SJSA1 (cell line): ENCODE results near the gene PDGFC. TPM values are rescaled to one million over a fixed set of nuclear protein-coding genes. Genes with fewer than 3 reads are reported as not detected.

Source experiments
- DNase-seq, 2 experiments: peaks; one replicate each; pipeline ENCODE4 v3.0.0-alpha.2; 2015 to 2020; ENCODE audit warnings: low spot score in 2 of 2, low read depth in 1 of 2
- H3K27ac ChIP-seq: fragments of 250-450 bp; sonication (Bioruptor Pico); 2 replicates; pipeline ENCODE4 v1.5.1; 2020; ENCODE audit warnings: mild to moderate bottlenecking, moderate library complexity
- H3K27me3 ChIP-seq: fragments of 250-450 bp; sonication (Bioruptor Pico); replicated peaks from 2 replicates; pipeline ENCODE4 v1.5.1; 2020; ENCODE audit warnings: mild to moderate bottlenecking, moderate library complexity
- H3K36me3 ChIP-seq: fragments of 250-450 bp; sonication (Bioruptor Pico); 2 replicates; pipeline ENCODE4 v1.5.1; 2020; ENCODE audit warnings: mild to moderate bottlenecking
- H3K4me1 ChIP-seq: fragments of 250-450 bp; sonication (Bioruptor Pico); replicated peaks from 2 replicates; pipeline ENCODE4 v1.6.1; 2021; ENCODE audit warnings: mild to moderate bottlenecking
- H3K4me3 ChIP-seq: fragments of 250-450 bp; sonication (Bioruptor Pico); 2 replicates; pipeline ENCODE4 v1.5.1; 2020; ENCODE audit warnings: mild to moderate bottlenecking
- H3K9me3 ChIP-seq: fragments of 250-450 bp; sonication (Bioruptor Pico); replicated peaks from 2 replicates; pipeline ENCODE4 v1.5.1; 2020; ENCODE audit warnings: mild to moderate bottlenecking
- total RNA-seq: library from RNA; depleted of rRNA; stranded (reverse); fragments of >200 nt; shearing (Covaris generic); gene quantifications from 2 replicates; pipeline ENCODE4 v1.2.3, GENCODE V29; 2014

Gene PDGFC
- total RNA-seq, 1 experiment from 2014 or later = 63.0 TPM

DNA sequence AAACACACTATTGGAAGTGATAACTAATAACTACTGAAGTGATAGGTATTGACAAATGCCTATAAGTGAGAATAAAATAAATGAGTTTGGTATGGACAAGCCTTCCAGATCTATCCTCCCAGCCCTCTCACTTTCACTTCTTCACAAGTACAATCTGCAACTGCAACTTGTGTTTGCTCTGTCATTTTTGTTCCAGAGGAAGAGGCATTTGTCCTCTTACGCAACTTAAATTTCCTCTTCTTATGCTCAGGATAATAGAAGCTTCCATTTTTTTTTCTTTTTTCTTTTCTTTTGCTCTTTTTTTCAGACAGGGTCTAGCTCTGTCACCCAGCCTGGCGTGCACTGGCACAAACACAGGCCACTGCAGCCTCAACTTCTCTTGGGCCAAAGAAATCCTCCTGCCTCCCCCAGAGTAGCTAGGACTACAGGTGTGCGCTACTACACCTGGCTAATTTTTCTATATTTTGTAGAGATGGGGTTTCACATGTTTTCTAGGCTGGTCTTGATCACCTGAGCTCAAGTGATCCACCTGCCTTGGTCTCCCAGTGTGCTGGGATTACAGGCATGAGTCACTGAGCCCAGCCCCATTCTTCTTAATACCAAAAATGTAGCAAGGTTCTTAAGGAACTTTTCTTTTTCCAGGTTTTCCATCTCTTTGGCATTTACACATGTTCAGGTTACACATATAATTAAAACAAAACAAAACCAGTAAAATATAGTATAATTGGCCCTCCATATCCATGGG lies 73.1 kb downstream of the PDGFC start:
- no peaks in the 10 kb centered on the region for H3K4me1 ChIP-seq
- H3K27me3 ChIP-seq = no peaks in the 10 kb centered on the region
- H3K27ac ChIP-seq = no peak overlapping the region
- H3K9me3 ChIP-seq = no peaks in the 10 kb centered on the region
- DNase-seq = no peak
- no peaks in the 10 kb centered on the region for H3K36me3 ChIP-seq
- H3K4me3 ChIP-seq = no peak overlapping the region

DNA sequence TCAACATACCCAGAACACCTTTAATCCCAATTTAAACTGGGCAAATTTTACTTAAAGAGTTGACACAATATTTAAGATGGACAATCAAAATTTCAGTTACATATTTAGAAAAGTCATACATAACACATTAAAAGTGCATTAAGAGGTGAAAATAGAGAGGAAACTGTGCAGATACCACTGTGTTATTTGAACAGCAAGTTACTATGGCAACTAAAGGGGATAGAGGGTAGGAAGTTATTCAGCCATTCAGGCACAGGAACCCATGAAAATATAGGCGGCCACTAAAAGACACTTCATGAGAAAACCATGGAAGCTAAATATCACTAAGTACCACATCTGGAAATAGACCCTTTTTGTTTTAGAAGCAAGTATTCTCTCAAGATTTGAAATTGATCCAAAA lies 75.1 kb downstream of the PDGFC start:
- DNase-seq = no peak
- Histone ChIP-seq H3K9me3 (no peaks in the 10 kb centered on the region), H3K4me3 (no peak overlapping the region), H3K27me3 (no peaks in the 10 kb centered on the region), H3K27ac (no peak overlapping the region), H3K36me3 (no peaks in the 10 kb centered on the region), H3K4me1 (no peaks in the 10 kb centered on the region)

DNA sequence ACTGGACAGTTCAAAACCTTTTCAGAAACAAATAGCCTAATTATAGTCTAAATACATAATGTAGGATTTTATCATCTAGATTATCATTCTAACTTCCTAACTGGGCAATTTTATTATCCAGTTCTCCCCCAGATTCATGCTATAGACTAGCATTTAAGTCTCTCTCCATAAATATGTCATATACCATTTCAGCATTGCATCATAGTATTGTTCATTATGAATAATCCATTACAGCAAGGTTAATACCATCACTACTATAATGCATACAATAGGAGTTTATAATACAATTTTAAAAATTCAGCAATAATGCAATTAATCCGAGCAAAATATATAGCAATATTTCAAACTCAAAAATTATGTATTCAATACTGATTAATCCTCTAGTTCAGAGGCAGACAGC lies 77.4 kb downstream of the PDGFC start:
- H3K4me3 ChIP-seq = no peak overlapping the region
- no peak for DNase-seq
- no peaks in the 10 kb centered on the region for H3K27me3 ChIP-seq
- H3K9me3 ChIP-seq = no peaks in the 10 kb centered on the region
- no peaks in the 10 kb centered on the region for H3K36me3 ChIP-seq
- no peak overlapping the region for H3K27ac ChIP-seq
- no peaks in the 10 kb centered on the region for H3K4me1 ChIP-seq

DNA sequence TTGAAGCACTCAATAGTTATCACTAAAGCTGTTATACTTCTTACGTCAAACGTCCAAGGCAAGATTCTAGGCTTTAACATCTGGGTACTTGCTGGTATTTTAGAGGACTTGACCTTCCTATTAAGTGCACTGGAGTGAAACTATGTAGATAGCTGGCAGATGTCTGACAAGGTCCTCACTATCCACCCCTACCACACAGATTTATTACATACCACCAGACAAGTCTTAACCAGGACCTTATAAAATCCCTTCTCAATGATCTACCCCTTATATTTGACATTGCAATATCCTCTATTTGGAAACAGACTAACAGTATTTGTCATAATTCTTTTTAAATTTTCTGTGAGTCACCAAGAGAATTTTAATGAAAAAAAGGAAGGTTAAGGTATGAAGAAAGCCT lies 78.8 kb downstream of the PDGFC start:
- no peak overlapping the region for H3K27ac ChIP-seq
- H3K36me3 ChIP-seq = no peaks in the 10 kb centered on the region
- no peaks in the 10 kb centered on the region for H3K9me3 ChIP-seq
- peaks cover 8% of the 10 kb centered on the region for H3K4me1 ChIP-seq
- H3K4me3 ChIP-seq = no peak overlapping the region
- H3K27me3 ChIP-seq = no peaks in the 10 kb centered on the region
- DNase-seq = no peak

DNA sequence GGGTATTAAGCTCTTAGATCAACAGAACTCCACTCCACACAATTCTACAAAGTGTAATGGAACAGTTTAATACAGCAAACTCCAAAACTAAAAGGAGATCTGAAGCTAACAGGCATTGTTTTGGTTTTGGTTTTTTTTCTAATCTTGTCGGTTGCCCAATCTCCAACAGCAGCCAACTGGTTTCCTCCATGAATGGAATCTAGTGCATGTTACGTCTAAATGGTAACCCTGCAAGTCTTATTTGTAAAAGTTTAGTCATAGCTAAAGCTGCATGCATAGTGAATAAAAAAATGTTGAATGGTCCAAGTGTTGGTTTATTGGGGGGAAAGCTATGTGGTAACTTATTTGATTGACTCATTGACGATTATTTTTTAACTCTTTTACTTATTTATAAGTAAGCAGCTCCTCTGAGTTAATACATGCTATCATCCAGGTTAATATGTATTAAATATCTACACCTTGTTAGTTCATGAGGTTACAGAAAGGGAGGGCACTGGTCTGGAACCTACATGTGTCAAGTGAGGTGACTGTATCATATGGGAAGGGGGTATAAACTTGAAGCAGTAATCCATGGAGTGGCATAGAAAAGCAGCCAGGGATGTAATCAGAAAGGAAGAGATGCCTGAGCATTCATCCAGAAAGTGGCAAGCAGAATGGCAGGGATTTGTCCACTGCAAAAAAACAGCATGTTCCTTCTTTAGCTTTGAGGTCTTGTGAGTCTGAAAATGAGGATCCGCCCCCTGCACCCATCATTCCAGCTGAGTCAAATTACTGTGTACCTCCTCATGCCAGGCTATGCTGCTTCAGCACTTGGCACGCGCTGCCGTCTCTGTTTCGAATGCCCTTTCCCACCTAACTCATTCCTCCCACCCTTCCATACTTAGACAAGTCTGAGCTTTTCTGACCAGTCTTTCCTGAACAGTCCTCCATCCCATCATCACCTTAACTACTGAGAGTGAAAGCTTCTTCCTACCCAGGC lies 81.7 kb downstream of the PDGFC start:
- Histone ChIP-seq H3K4me1 (peaks cover 8% of the 10 kb centered on the region), H3K4me3 (no peak overlapping the region), H3K27me3 (no peaks in the 10 kb centered on the region), H3K36me3 (no peaks in the 10 kb centered on the region), H3K9me3 (no peaks in the 10 kb centered on the region), H3K27ac (no peak overlapping the region)
- DNase-seq = no peak

DNA sequence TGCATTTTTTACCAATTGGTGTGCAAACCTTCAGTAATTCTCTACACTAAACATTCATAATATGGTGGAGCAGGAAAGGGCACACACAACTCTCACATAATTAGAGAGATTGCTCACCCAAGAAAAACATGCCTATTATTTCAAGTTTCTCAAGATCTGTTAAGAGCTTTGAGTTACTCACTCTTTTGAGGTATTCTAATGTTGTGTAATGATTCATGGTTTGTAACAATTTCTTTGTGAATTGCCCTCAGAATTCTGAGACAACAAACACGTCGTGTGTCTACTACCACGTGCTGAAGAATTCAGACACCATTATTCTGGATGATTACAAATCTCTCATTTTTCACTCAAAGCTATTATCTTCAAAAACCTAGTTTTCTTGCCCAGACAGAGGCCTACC lies 82.8 kb downstream of the PDGFC start:
- peak in 1 of 2 experiments; percentile 38 for DNase-seq
- no peak overlapping the region for H3K4me3 ChIP-seq
- peak overlapping the region; percentile 11; the same call in 1 of the 2 replicates for H3K27ac ChIP-seq
- H3K4me1 ChIP-seq = peaks cover 8% of the 10 kb centered on the region
- H3K36me3 ChIP-seq = no peaks in the 10 kb centered on the region
- H3K9me3 ChIP-seq = no peaks in the 10 kb centered on the region
- no peaks in the 10 kb centered on the region for H3K27me3 ChIP-seq

DNA sequence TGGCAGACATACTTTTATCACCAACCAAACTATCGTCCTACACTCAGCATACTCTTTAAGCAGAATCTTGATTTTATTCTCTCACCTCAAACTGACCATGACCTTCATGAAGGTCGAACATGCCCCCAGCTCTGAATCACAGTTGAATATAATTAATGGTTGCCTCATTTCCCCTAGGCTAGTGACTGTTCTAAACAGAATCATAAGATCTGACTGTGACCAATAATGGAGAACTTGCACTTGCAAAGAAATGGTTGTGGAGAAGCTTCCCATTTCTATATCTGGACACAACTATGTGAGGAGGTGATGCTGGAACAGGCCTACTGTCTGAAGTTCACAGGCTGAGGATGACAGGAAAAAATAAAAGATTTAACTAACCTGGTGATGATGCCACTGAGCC lies 85.1 kb downstream of the PDGFC start:
- Histone ChIP-seq H3K9me3 (no peaks in the 10 kb centered on the region), H3K27ac (no peak overlapping the region), H3K27me3 (no peaks in the 10 kb centered on the region), H3K36me3 (no peaks in the 10 kb centered on the region), H3K4me3 (no peak overlapping the region), H3K4me1 (peaks cover 8% of the 10 kb centered on the region)
- DNase-seq = no peak

DNA sequence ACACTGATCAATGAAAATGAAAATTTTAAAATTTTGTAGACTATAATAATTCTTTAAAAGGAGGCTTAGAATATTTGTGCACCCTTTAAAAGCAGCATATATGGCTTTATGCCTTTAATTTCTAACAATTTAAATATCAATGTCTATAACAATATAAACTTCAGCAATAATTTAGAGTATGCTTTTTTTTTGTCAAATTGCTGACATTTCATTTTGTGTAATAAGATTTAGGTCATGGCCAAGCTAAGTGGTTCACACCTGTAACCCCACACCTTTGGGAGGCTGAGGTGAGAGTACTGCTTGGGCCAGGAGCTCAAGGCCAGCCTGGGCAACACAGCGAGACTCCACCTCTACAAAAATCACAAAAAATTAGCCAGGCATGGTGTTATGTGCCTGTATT lies 86.2 kb downstream of the PDGFC start:
- Histone ChIP-seq H3K4me3 (no peak overlapping the region), H3K9me3 (no peaks in the 10 kb centered on the region), H3K36me3 (no peaks in the 10 kb centered on the region), H3K27me3 (no peaks in the 10 kb centered on the region), H3K27ac (no peak overlapping the region), H3K4me1 (peaks cover 8% of the 10 kb centered on the region)
- no peak for DNase-seq

DNA sequence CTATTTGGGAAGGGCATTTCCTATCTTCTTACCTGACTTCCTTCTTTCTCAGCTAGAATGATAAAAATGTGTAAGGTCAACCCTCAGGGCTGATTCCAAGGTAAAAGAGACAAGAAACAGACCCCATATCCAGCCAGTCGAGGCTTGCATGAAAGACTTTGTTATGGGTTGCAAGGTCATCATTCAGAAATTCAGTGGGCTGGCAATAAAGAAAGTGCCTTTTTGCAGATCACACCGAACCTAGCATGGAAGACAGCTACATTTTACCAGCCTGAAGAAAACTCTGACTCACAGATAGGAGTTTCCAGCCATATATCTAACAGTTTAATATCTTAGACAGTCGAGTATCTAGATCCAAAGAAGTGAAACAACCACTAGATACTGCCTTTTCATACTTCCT lies 87.4 kb downstream of the PDGFC start:
- Histone ChIP-seq H3K27me3 (no peaks in the 10 kb centered on the region), H3K27ac (no peak overlapping the region), H3K4me3 (no peak overlapping the region), H3K9me3 (no peaks in the 10 kb centered on the region), H3K4me1 (peaks cover 17% of the 10 kb centered on the region), H3K36me3 (no peaks in the 10 kb centered on the region)
- no peak for DNase-seq

DNA sequence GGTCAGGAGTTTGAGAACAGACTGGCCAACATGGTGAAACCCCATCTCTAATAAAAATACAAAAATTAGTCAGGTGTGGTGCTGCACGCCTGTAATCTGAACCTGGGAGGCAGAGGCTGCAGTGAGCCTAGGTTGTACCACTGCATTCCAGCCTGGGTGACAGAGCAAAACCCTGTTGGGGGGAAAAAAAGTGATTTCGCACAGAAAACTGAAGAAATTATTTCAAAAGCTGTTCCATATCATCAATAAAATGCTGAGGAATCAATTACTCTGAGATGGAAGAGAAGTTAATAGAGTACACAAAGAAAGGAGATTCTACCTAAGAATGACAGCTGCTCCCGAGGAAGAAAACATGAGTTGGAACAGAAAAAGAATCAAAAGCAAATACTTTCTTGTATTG lies 95.9 kb downstream of the PDGFC start:
- DNase-seq = no peak
- no peaks in the 10 kb centered on the region for H3K36me3 ChIP-seq
- H3K9me3 ChIP-seq = no peaks in the 10 kb centered on the region
- H3K4me3 ChIP-seq = no peak overlapping the region
- peaks cover 22% of the 10 kb centered on the region for H3K4me1 ChIP-seq
- no peaks in the 10 kb centered on the region for H3K27me3 ChIP-seq
- no peak overlapping the region for H3K27ac ChIP-seq

DNA sequence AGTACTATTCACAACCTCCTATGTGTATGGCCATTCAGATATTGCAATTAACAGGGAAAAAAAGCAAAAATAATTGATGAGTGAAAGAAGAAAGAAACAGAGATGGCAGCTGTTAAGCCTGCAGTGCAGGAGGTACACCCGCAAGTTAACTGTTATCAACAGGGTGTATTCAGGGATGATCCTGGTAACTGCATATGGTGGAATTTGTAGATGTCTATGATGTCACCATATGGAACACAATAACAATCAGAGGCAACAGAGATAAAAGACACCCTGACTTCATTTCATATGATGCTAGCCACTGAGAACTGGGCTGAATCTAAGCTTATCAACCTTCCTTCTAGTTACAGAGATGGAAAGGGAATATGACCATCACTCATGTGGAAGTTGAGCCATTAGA lies 96.5 kb downstream of the PDGFC start:
- H3K4me3 ChIP-seq = no peak overlapping the region
- DNase-seq = no peak
- H3K9me3 ChIP-seq = no peaks in the 10 kb centered on the region
- peaks cover 21% of the 10 kb centered on the region for H3K4me1 ChIP-seq
- no peaks in the 10 kb centered on the region for H3K27me3 ChIP-seq
- H3K36me3 ChIP-seq = no peaks in the 10 kb centered on the region
- H3K27ac ChIP-seq = no peak overlapping the region

DNA sequence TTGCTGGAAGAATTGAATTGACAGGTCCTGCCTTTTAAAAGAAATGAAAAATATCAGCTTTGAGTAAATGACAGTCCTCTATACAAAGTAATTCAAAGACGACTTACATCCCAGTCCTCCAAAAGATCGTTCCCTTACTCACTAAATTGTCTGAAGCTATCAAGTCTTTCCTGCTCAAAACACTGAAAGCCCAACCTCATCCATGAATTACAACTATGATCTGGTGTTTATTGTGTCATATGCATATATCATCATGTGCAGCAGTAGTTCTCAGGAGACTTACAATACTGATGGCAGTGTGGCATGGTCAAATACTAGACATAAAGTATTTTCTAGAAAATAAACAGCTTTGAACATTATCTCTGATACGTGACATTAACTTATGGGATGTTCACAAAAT lies 97.8 kb downstream of the PDGFC start:
- no peaks in the 10 kb centered on the region for H3K27me3 ChIP-seq
- H3K4me1 ChIP-seq = peaks cover 9% of the 10 kb centered on the region; the same call in 1 of the 2 replicates
- H3K9me3 ChIP-seq = no peaks in the 10 kb centered on the region
- H3K36me3 ChIP-seq = no peaks in the 10 kb centered on the region
- H3K27ac ChIP-seq = no peak overlapping the region
- DNase-seq = no peak
- no peak overlapping the region for H3K4me3 ChIP-seq

DNA sequence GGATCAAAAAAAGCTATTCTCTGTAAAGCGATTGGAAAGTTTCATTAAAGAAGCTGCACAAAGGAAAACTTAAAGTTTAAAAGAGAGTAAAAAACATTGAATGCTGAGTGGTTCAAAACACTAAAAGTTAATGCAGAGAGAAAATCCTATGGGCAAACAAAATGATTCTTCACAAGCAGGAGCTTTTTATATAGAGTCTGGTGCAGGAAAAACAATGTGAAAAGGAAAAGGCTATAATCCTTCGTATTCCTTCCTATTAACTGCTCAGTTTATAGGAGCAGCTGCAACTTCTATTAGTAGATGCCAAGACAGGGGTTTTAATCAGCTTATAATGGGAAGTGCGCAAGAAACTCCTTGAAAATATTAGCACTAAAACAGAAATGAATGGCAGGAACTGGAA lies 100.7 kb downstream of the PDGFC start:
- H3K27ac ChIP-seq = no peak overlapping the region
- no peaks in the 10 kb centered on the region for H3K9me3 ChIP-seq
- no peaks in the 10 kb centered on the region for H3K36me3 ChIP-seq
- H3K4me1 ChIP-seq = peaks cover 3% of the 10 kb centered on the region; the same call in 1 of the 2 replicates
- no peaks in the 10 kb centered on the region for H3K27me3 ChIP-seq
- H3K4me3 ChIP-seq = no peak overlapping the region
- DNase-seq = no peak

DNA sequence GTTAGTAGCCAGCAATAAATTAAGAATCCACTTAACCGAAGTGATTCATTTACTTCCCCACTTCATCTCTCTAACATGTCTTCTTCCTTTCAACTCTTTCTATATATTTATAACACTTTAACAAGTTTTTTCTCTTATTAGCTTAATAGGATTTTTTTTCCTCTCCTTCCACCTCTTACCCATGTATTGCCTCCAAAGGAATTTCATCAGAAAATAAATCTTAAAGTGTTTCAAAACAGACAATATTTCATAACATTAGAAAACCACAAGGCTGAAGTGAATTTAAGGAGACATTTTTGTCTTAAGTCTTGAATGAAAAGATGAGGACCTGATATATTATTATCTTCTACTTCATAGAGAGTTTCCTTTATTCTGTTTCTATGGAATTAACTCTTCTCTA lies 101.5 kb downstream of the PDGFC start:
- Histone ChIP-seq H3K27ac (no peak overlapping the region), H3K9me3 (no peaks in the 10 kb centered on the region), H3K27me3 (no peaks in the 10 kb centered on the region), H3K4me3 (no peak overlapping the region), H3K4me1 (no peaks in the 10 kb centered on the region), H3K36me3 (no peaks in the 10 kb centered on the region)
- no peak for DNase-seq
